ENCODE data around the gene LPCAT1. TPM values are rescaled to one million over a fixed set of nuclear protein-coding genes. Genes with fewer than 3 reads are reported as not detected.

LPCAT1 gene
- total and polyA plus RNA-seq, 10 of the 15 experiments (the other 5 are each of a cell fraction or from before 2014, with no cell fraction given), result 2.3 to 109 (median 72.7) TPM

- intact Hi-C loops (cut with micrococcal nuclease; ENCODE audit: unreplicated experiment), result loop anchor here (5.0 kb wide), 1 partner anchor 37 kb away; no protein-coding TSS in a partner anchor
- peak; percentile 3 for ATAC-seq
- FAIRE-seq, result no peak
- no peak for TF ChIP-seq SMC3 (IDR thresholded peaks at IDR 0.05; ENCODE audit: borderline replicate concordance, low read length)
- peak; percentile 63; the same call in 1 of the 2 replicates for TF ChIP-seq MLLT1 (IDR thresholded peaks at IDR 0.05)
- TF ChIP-seq KAT2A (conservative IDR thresholded peaks at IDR 0.05; ENCODE audit: control insufficient read depth, low read depth, low read length), result no peak
- no peak for TF ChIP-seq IRF4 (IDR thresholded peaks at IDR 0.05; ENCODE audit: low read depth, low read length)
- TF ChIP-seq MEF2B (IDR thresholded peaks at IDR 0.05; ENCODE audit: partially characterized antibody, poor library complexity, severe bottlenecking), result no peak
- no peak for TF ChIP-seq SIN3A (IDR thresholded peaks at IDR 0.05; ENCODE audit: low read depth, low read length)
- no peak for TF ChIP-seq POLR2A (IDR thresholded peaks at IDR 0.05; ENCODE audit: low read depth, low read length)
- 0 out of 2 replicates have a peak, but pooled peaks have one; percentile 13 for TF ChIP-seq DPF2 (IDR thresholded peaks at IDR 0.05)
- TF ChIP-seq PAX8 (IDR thresholded peaks at IDR 0.05), result no peak
- no peak for TF ChIP-seq EP300 (IDR thresholded peaks at IDR 0.05; ENCODE audit: borderline replicate concordance in 1 of 2, control insufficient read depth in 1 of 2, low read depth in 2 of 2, low read length in 2 of 2)
- no peak for TF ChIP-seq CHD1 (IDR thresholded peaks at IDR 0.05; ENCODE audit: low read depth, low read length)
- TF ChIP-seq SRF (IDR thresholded peaks at IDR 0.05; ENCODE audit: low read depth in 2 of 2, low read length in 2 of 2), result no peak
- no peak for TF ChIP-seq STAT1 (conservative IDR thresholded peaks at IDR 0.05)
- TF ChIP-seq BCLAF1 (IDR thresholded peaks at IDR 0.05), result no peak
- no peak for TF ChIP-seq ZNF24 (IDR thresholded peaks at IDR 0.05)
- no peak for TF ChIP-seq ATF7 (IDR thresholded peaks at IDR 0.05; ENCODE audit: low read depth)
- 0 out of 2 replicates have a peak, but pooled peaks have one; percentile 22 for TF ChIP-seq POLR2AphosphoS5 (IDR thresholded peaks at IDR 0.05; ENCODE audit: low read length)
- TF ChIP-seq IRF3 (IDR thresholded peaks at IDR 0.05), result no peak
- TF ChIP-seq FOS (IDR thresholded peaks at IDR 0.05; ENCODE audit: borderline replicate concordance, extremely low read depth, insufficient read length), result no peak
These were observed 680 bp upstream of the LPCAT1 start for GRCh38 chr5:1524481-1524798.

More at GRCh38 chr5:1524481-1524798, 680 bp upstream of the LPCAT1 start:
- no peaks in the 10 kb centered on the region for H3K9me3 ChIP-seq (replicated peaks; ENCODE audit: control insufficient read depth, insufficient read depth, low read length)
- WGBS (ENCODE audit: insufficient coverage, insufficient replicate concordance, low lambda C conversion rate, missing lambda C conversion rate), result 18% methylated on average over 13 of the region's 13 CpGs
- ChIA-PET CTCF (interaction anchor here (1.0 to 1.2 kb wide), 3 partner anchors 12 to 44 kb away, joined by 3 to 5 read pairs (median 3); no protein-coding TSS in a partner anchor), SMC1A (ENCODE audit: uncharacterized antibody, unreplicated experiment) (interaction anchor here (1.1 kb wide), 1 partner anchor 32 kb away, joined by 3 read pairs; no protein-coding TSS in a partner anchor), POLR2A (interaction anchor here (1.0 to 4.3 kb wide), 7 partner anchors 8 to 37 kb away, joined by 4 to 29 read pairs (median 5); no protein-coding TSS in a partner anchor), RAD21 (ENCODE audit: unreplicated experiment) (interaction anchor here (0.9 to 1.5 kb wide), 7 partner anchors 8 to 38 kb away, joined by 3 to 8 read pairs (median 4); no protein-coding TSS in a partner anchor)
- H3K27me3 ChIP-seq (replicated peaks in 1 of 2; ENCODE audit: control insufficient read depth in 2 of 2, insufficient read depth in 2 of 2, low read length in 1 of 2), result no peaks in the 10 kb centered on the region
- H2AFZ ChIP-seq (ENCODE audit: control insufficient read depth, low read depth, low read length), result peak overlapping the region; percentile 75
- peaks cover 38% of the 10 kb centered on the region for H3K79me2 ChIP-seq (ENCODE audit: control insufficient read depth, insufficient read depth, low read length)
- no peak for DNase-seq (ENCODE audit: low read depth, low spot score)
- H3K9ac ChIP-seq (ENCODE audit: control insufficient read depth, insufficient read depth, low read length), result peak overlapping the region; percentile 86
- peaks cover 3 to 12% of the 10 kb centered on the region in 2 experiments for H3K36me3 ChIP-seq (ENCODE audit: control insufficient read depth in 2 of 2, insufficient read depth in 2 of 2, low read length in 1 of 2)
- peak overlapping the region; percentile 55 for H3K4me3 ChIP-seq
- in situ Hi-C loops (cut with MboI), result no loop called here
- H4K20me1 ChIP-seq (ENCODE audit: control insufficient read depth, insufficient read depth), result no peaks in the 10 kb centered on the region
- H3K4me2 ChIP-seq (ENCODE audit: control insufficient read depth, insufficient read depth), result peak overlapping the region; percentile 100
- no TSS peak for BruUV-seq (replicated peaks)
- H3K4me1 ChIP-seq (ENCODE audit: control insufficient read depth, insufficient read depth, low read length), result peaks cover 16% of the 10 kb centered on the region
- peak overlapping the region; percentile 78 for H3K27ac ChIP-seq (ENCODE audit: control insufficient read depth, insufficient read depth)
